HepG2 (cell line): Measurements from ENCODE around the gene PCGF6. TPM values are rescaled to one million over a fixed set of nuclear protein-coding genes. Genes with fewer than 3 reads are reported as not detected.
A peak's percentile ranks its signal among the peaks of the same experiment; 100 is the strongest.

Experiments used
- DDIT3 ChIP-seq: sonication (generic); formaldehyde crosslinking; IDR thresholded peaks from 2 replicates; pipeline ENCODE4 v1.4.0; 2020; ENCODE audit warnings: mild to moderate bottlenecking, missing genetic modification reagents
- E2F1 ChIP-seq: sonication (generic); formaldehyde crosslinking; IDR thresholded peaks from 2 replicates; pipeline ENCODE4 v1.5.0; 2020; ENCODE audit warnings: missing genetic modification reagents
- HOXA7 ChIP-seq: sonication (generic); formaldehyde crosslinking; IDR thresholded peaks from 2 replicates; pipeline ENCODE4 v1.8.1; 2022; ENCODE audit warnings: mild to moderate bottlenecking, missing genetic modification reagents, moderate library complexity
- KAT2B ChIP-seq: fragments of 150-350 bp; IDR thresholded peaks from 2 replicates; pipeline ENCODE4 v1.6.1; 2014; ENCODE audit warnings: low read depth, low read length, borderline replicate concordance
- KDM5B ChIP-seq: sonication (generic); formaldehyde crosslinking; IDR thresholded peaks from 2 replicates; pipeline ENCODE4 v1.4.0; 2020; ENCODE audit warnings: missing genetic modification reagents, mild to moderate bottlenecking, borderline replicate concordance
- NFKB2 ChIP-seq: sonication (generic); formaldehyde crosslinking; IDR thresholded peaks from 2 replicates; pipeline ENCODE4 v1.4.0; 2020; ENCODE audit warnings: missing genetic modification reagents, borderline replicate concordance
- SMAD3 ChIP-seq: sonication (generic); formaldehyde crosslinking; IDR thresholded peaks from 2 replicates; pipeline ENCODE4 v1.4.0; 2020; ENCODE audit warnings: missing genetic modification reagents
- TCF12 ChIP-seq, 2 experiments: fragments of 450-650 bp in 1 of 2; sonication (generic) in 1 of 2; formaldehyde crosslinking in 1 of 2; IDR thresholded peaks; 2 replicates each; pipeline versions ENCODE4 v1.6.1 to v1.8.0; 2017 to 2022; ENCODE audit warnings: antibody characterized with exemption in 1 of 2, mild to moderate bottlenecking in 1 of 2, missing genetic modification reagents in 1 of 2, moderate library complexity in 1 of 2
- TFDP2 ChIP-seq: sonication (generic); formaldehyde crosslinking; IDR thresholded peaks from 2 replicates; pipeline ENCODE4 v1.4.0; 2020; ENCODE audit warnings: missing genetic modification reagents
- ZFP82 ChIP-seq: sonication (generic); formaldehyde crosslinking; IDR thresholded peaks from 2 replicates; pipeline ENCODE4 v1.5.1; 2020; ENCODE audit warnings: mild to moderate bottlenecking, missing genetic modification reagents, borderline replicate concordance
- ZFY ChIP-seq: sonication (generic); formaldehyde crosslinking; IDR thresholded peaks from 2 replicates; pipeline ENCODE4 v1.4.0; 2020; ENCODE audit warnings: missing genetic modification reagents
- ZNF253 ChIP-seq: sonication (generic); formaldehyde crosslinking; IDR thresholded peaks from 2 replicates; pipeline ENCODE4 v1.8.0; 2022; ENCODE audit warnings: mild to moderate bottlenecking, missing genetic modification reagents, borderline replicate concordance
- ZNF703 ChIP-seq: sonication (generic); formaldehyde crosslinking; IDR thresholded peaks from 2 replicates; pipeline ENCODE4 v1.5.1; 2020; ENCODE audit warnings: missing genetic modification reagents, mild to moderate bottlenecking, moderate library complexity, borderline replicate concordance
- ZSCAN9 ChIP-seq: IDR thresholded peaks from 2 replicates; pipeline ENCODE4 v1.6.1; 2016; ENCODE audit warnings: borderline replicate concordance
- polyA plus RNA-seq, 8 experiments: library from polyadenylated mRNA; depleted of rRNA in 3 of 8; stranded (reverse) in 7 of 8; unstranded in 1 of 8; fragments of >200 nt; fragmentation: Illumina TruSeq in 4 of 8; extraction: Trizol in 4 of 8; gene quantifications; 2 replicates each; pipeline versions ENCODE4 v1.2.1 to v1.2.3, GENCODE V29; 2011 to 2016; ENCODE audit warnings: low read depth in 4 of 8, missing spikeins in 1 of 8, mixed read lengths in 1 of 8; ENCODE audit not compliant: insufficient read depth in 1 of 8
- total RNA-seq, 5 experiments: library from RNA; depleted of rRNA; stranded (reverse); fragments of >200 nt; fragmentation: Illumina TruSeq; extraction: Trizol; gene quantifications; 2 replicates each; pipeline ENCODE4 v1.2.3, GENCODE V29; 2016; ENCODE audit warnings: low read depth in 1 of 5
- TF ChIP-seq, protein P1 (sequence below): sonication (generic); formaldehyde crosslinking; IDR thresholded peaks from 2 replicates; pipeline ENCODE4 v1.4.0; 2020; ENCODE audit warnings: mild to moderate bottlenecking, missing genetic modification reagents
- TF ChIP-seq, protein P2 (sequence below): sonication (generic); formaldehyde crosslinking; IDR thresholded peaks from 2 replicates; pipeline ENCODE4 v1.4.0; 2020; ENCODE audit warnings: missing genetic modification reagents, borderline replicate concordance
- TF ChIP-seq, protein P3 (sequence below): sonication (generic); formaldehyde crosslinking; IDR thresholded peaks from 2 replicates; pipeline ENCODE4 v1.8.1; 2023; ENCODE audit warnings: mild to moderate bottlenecking, missing genetic modification reagents
- TF ChIP-seq, protein P4 (sequence below): sonication (generic); formaldehyde crosslinking; IDR thresholded peaks from 2 replicates; pipeline ENCODE4 v1.4.0; 2020; ENCODE audit warnings: low read depth, mild to moderate bottlenecking, missing genetic modification reagents

PCGF6 gene
- total and polyA plus RNA-seq, 2 of the 13 experiments (the other 11 are each of a cell fraction or from before 2014, with no cell fraction given): 5.2 to 19.4 TPM

GRCh38 chr10:103350517-103351260, at the start of gene PCGF6 (continued):
- TF ChIP-seq ZFY (CRISPR knock-in tag) (peak; percentile 89), ZFP82 (peak; percentile 72; the same call in 1 of the 2 replicates), KDM5B (CRISPR knock-in tag) (peak; percentile 87), ZSCAN9 (CRISPR knock-in tag) (no peak), E2F1 (peak; percentile 86), NFKB2 (CRISPR knock-in tag) (peak; percentile 31; the same call in 1 of the 2 replicates), TCF12 (IDR thresholded peaks at IDR 0.05) (no peak), TCF12 (CRISPR knock-in tag; IDR thresholded peaks at IDR 0.05) (peak; percentile 85), SMAD3 (CRISPR knock-in tag) (no peak), DDIT3 (no peak), ZNF703 (no peak), TFDP2 (CRISPR knock-in tag) (peak; percentile 95), KAT2B (no peak), ZNF253 (no peak), HOXA7 (no peak)
- TF ChIP-seq, protein P1, sequence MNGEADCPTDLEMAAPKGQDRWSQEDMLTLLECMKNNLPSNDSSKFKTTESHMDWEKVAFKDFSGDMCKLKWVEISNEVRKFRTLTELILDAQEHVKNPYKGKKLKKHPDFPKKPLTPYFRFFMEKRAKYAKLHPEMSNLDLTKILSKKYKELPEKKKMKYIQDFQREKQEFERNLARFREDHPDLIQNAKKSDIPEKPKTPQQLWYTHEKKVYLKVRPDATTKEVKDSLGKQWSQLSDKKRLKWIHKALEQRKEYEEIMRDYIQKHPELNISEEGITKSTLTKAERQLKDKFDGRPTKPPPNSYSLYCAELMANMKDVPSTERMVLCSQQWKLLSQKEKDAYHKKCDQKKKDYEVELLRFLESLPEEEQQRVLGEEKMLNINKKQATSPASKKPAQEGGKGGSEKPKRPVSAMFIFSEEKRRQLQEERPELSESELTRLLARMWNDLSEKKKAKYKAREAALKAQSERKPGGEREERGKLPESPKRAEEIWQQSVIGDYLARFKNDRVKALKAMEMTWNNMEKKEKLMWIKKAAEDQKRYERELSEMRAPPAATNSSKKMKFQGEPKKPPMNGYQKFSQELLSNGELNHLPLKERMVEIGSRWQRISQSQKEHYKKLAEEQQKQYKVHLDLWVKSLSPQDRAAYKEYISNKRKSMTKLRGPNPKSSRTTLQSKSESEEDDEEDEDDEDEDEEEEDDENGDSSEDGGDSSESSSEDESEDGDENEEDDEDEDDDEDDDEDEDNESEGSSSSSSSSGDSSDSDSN (CRISPR knock-in tag): peak; percentile 93
- TF ChIP-seq, protein P2, sequence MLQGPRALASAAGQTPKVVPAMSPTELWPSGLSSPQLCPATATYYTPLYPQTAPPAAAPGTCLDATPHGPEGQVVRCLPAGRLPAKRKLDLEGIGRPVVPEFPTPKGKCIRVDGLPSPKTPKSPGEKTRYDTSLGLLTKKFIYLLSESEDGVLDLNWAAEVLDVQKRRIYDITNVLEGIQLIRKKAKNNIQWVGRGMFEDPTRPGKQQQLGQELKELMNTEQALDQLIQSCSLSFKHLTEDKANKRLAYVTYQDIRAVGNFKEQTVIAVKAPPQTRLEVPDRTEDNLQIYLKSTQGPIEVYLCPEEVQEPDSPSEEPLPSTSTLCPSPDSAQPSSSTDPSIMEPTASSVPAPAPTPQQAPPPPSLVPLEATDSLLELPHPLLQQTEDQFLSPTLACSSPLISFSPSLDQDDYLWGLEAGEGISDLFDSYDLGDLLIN (CRISPR knock-in tag): no peak
- TF ChIP-seq, protein P3, sequence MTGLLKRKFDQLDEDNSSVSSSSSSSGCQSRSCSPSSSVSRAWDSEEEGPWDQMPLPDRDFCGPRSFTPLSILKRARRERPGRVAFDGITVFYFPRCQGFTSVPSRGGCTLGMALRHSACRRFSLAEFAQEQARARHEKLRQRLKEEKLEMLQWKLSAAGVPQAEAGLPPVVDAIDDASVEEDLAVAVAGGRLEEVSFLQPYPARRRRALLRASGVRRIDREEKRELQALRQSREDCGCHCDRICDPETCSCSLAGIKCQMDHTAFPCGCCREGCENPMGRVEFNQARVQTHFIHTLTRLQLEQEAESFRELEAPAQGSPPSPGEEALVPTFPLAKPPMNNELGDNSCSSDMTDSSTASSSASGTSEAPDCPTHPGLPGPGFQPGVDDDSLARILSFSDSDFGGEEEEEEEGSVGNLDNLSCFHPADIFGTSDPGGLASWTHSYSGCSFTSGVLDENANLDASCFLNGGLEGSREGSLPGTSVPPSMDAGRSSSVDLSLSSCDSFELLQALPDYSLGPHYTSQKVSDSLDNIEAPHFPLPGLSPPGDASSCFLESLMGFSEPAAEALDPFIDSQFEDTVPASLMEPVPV (CRISPR knock-in tag): no peak
- TF ChIP-seq, protein P4, sequence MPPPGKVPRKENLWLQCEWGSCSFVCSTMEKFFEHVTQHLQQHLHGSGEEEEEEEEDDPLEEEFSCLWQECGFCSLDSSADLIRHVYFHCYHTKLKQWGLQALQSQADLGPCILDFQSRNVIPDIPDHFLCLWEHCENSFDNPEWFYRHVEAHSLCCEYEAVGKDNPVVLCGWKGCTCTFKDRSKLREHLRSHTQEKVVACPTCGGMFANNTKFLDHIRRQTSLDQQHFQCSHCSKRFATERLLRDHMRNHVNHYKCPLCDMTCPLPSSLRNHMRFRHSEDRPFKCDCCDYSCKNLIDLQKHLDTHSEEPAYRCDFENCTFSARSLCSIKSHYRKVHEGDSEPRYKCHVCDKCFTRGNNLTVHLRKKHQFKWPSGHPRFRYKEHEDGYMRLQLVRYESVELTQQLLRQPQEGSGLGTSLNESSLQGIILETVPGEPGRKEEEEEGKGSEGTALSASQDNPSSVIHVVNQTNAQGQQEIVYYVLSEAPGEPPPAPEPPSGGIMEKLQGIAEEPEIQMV: no peak; the same call in 1 of the 2 replicates
